Measurements from ENCODE around the gene TRAPPC13.

TRAPPC13 gene

GRCh38 chr5:65640240-65640639 lies 15.4 kb downstream of the TRAPPC13 start:
- Histone ChIP-seq H3K27me3 (ENCODE audit: insufficient read depth, poor library complexity, severe bottlenecking) (no peaks in the 10 kb centered on the region), H3K27ac (replicated peaks) (no peak overlapping the region), H3K4me3 (replicated peaks; ENCODE audit: insufficient read depth, low read length) (no peak overlapping the region)
- no peak for DNase-seq (ENCODE audit: low read depth in 1 of 2, low spot score in 1 of 2)
- TF ChIP-seq SPI1 (IDR thresholded peaks at IDR 0.05; ENCODE audit: borderline replicate concordance, low read depth) (no peak), POLR2AphosphoS5 (IDR thresholded peaks at IDR 0.05; ENCODE audit: low read depth) (no peak), CTCF (IDR thresholded peaks at IDR 0.05; ENCODE audit: insufficient read depth, low read length) (no peak), GABPA (IDR thresholded peaks at IDR 0.05; ENCODE audit: low read depth) (no peak), REST (IDR thresholded peaks at IDR 0.05; ENCODE audit: insufficient replicate concordance, low read depth) (no peak)

DNA sequence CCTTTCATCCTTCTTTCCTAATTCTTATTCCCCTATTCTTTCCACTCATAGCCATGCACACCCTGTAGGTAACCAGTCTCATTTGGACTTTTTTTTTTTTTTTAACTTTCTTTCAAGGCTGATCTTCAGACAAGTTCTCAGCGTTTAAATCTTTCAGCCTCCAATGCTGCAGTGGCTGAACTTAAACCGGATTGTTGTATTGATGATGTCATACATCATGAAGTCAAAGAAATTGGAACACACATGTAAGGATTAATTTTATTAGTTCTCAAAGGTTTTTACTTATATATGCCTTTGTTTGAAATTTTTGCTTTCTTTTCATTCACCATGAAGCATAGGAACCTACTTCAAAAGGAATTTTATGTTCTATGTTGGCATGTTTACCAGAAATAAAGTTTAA lies 22.1 kb downstream of the TRAPPC13 start:
- TF ChIP-seq POLR2AphosphoS5 (IDR thresholded peaks at IDR 0.05; ENCODE audit: low read depth) (no peak), SPI1 (IDR thresholded peaks at IDR 0.05; ENCODE audit: borderline replicate concordance, low read depth) (no peak), CTCF (IDR thresholded peaks at IDR 0.05; ENCODE audit: insufficient read depth, low read length) (no peak), REST (IDR thresholded peaks at IDR 0.05; ENCODE audit: insufficient replicate concordance, low read depth) (no peak), GABPA (IDR thresholded peaks at IDR 0.05; ENCODE audit: low read depth) (no peak)
- Histone ChIP-seq H3K4me3 (replicated peaks; ENCODE audit: insufficient read depth, low read length) (no peak overlapping the region), H3K27ac (replicated peaks) (no peak overlapping the region), H3K27me3 (ENCODE audit: insufficient read depth, poor library complexity, severe bottlenecking) (no peaks in the 10 kb centered on the region)
- DNase-seq (ENCODE audit: low read depth in 1 of 2, low spot score in 1 of 2), result no peak

- TF ChIP-seq SPI1 (IDR thresholded peaks at IDR 0.05; ENCODE audit: borderline replicate concordance, low read depth), result no peak
- TF ChIP-seq CTCF (IDR thresholded peaks at IDR 0.05; ENCODE audit: insufficient read depth, low read length), result no peak
- TF ChIP-seq GABPA (IDR thresholded peaks at IDR 0.05; ENCODE audit: low read depth), result no peak
- no peak for TF ChIP-seq POLR2AphosphoS5 (IDR thresholded peaks at IDR 0.05; ENCODE audit: low read depth)
- TF ChIP-seq REST (IDR thresholded peaks at IDR 0.05; ENCODE audit: insufficient replicate concordance, low read depth), result no peak
- no peak for DNase-seq (ENCODE audit: low read depth in 1 of 2, low spot score in 1 of 2)
- no peaks in the 10 kb centered on the region for H3K27me3 ChIP-seq (ENCODE audit: insufficient read depth, poor library complexity, severe bottlenecking)
- H3K27ac ChIP-seq (replicated peaks), result no peak overlapping the region
- H3K4me3 ChIP-seq (replicated peaks; ENCODE audit: insufficient read depth, low read length), result no peak overlapping the region
These were observed 23.1 kb downstream of the TRAPPC13 start for GRCh38 chr5:65647941-65648340.
